Non-pigmented ciliary epithelial cell (primary cell): ENCODE measurements around the gene GRIK4.

Source experiments
- DNase-seq: peaks from one replicate; pipeline ENCODE4 v3.0.0-alpha.2; 2010; ENCODE audit warnings: low read depth

Gene GRIK4

GRCh38 chr11:120547811-120548681 is 36.5 kb downstream of the GRIK4 start:
- DNase-seq, result peak; percentile 75

GRCh38 chr11:120548682-120549209 is 37.2 kb downstream of the GRIK4 start:
- DNase-seq, result no peak

- no peak for DNase-seq
These were observed 37.8 kb downstream of the GRIK4 start for GRCh38 chr11:120549346-120549745.

GRCh38 chr11:120550007-120550406 is 38.5 kb downstream of the GRIK4 start:
- DNase-seq, result no peak

- no peak for DNase-seq
These were observed 39.6 kb downstream of the GRIK4 start for GRCh38 chr11:120551191-120551590.

- DNase-seq, result no peak
These were observed 43.4 kb downstream of the GRIK4 start for GRCh38 chr11:120554766-120555432.

- no peak for DNase-seq
These were observed 43.9 kb downstream of the GRIK4 start for GRCh38 chr11:120555433-120555773.

GRCh38 chr11:120556797-120557196 is 45.2 kb downstream of the GRIK4 start:
- DNase-seq, result no peak

GRCh38 chr11:120558744-120559431 is 47.3 kb downstream of the GRIK4 start:
- DNase-seq, result no peak

GRCh38 chr11:120561286-120561685 is 49.7 kb downstream of the GRIK4 start:
- DNase-seq, result no peak

GRCh38 chr11:120562806-120563425 is 51.4 kb downstream of the GRIK4 start:
- DNase-seq, result no peak

- no peak for DNase-seq
These were observed 52.4 kb downstream of the GRIK4 start for GRCh38 chr11:120563703-120564572.

- no peak for DNase-seq
These were observed 53.2 kb downstream of the GRIK4 start for GRCh38 chr11:120564573-120565311.

- DNase-seq, result no peak
These were observed 54.1 kb downstream of the GRIK4 start for GRCh38 chr11:120565466-120566155.

- DNase-seq, result no peak
These were observed 54.6 kb downstream of the GRIK4 start for GRCh38 chr11:120566176-120566575.

- DNase-seq, result no peak
These were observed 57.2 kb downstream of the GRIK4 start for GRCh38 chr11:120568572-120569307.

- no peak for DNase-seq
These were observed 58.3 kb downstream of the GRIK4 start for GRCh38 chr11:120569861-120570260.

GRCh38 chr11:120571476-120571875 is 59.9 kb downstream of the GRIK4 start:
- DNase-seq, result no peak

- no peak for DNase-seq
These were observed 62.3 kb downstream of the GRIK4 start for GRCh38 chr11:120573756-120574354.
